ENCODE measurements around the gene OLFML1. TPM values are rescaled to one million over a fixed set of nuclear protein-coding genes. Genes with fewer than 3 reads are reported as not detected.

OLFML1 gene
- total and polyA plus RNA-seq, 2 of the 13 experiments (the other 11 are each of a cell fraction or from before 2014, with no cell fraction given) = 0.89 to 0.90 TPM

- TF ChIP-seq ZNF142 (CRISPR knock-in tag; IDR thresholded peaks at IDR 0.05) (no peak), ZNF687 (CRISPR knock-in tag; IDR thresholded peaks at IDR 0.05) (no peak), ZNF512B (CRISPR knock-in tag; IDR thresholded peaks at IDR 0.05; ENCODE audit: borderline replicate concordance) (no peak), RBM39 (IDR thresholded peaks at IDR 0.05; ENCODE audit: low read depth, low read length, poor library complexity, severe bottlenecking) (no peak), NKX3-1 (CRISPR knock-in tag; IDR thresholded peaks at IDR 0.05) (no peak), TAF15 (IDR thresholded peaks at IDR 0.05; ENCODE audit: low read depth, low read length, poor library complexity, severe bottlenecking) (no peak)
Measured at GRCh38 chr11:7490535-7490934, 5.2 kb downstream of the OLFML1 start (continued).

Data from HepG2 (cell line).